A673 (cell line): ENCODE results near the gene WRNIP1. TPM values are rescaled to one million over a fixed set of nuclear protein-coding genes. Genes with fewer than 3 reads are reported as not detected.

Experiments
- BruUV-seq: library from RNA; stranded (reverse); fragments of 400-500 nt; replicated peaks from 2 replicates; lab custom pipeline; 2021; lab: Mats Ljungman, UMichigan
- CTCF ChIA-PET: fragments of 300-600 bp; sonication (Branson Sonifier 250); formaldehyde crosslinking; loops from one replicate; lab custom pipeline; 2022; ENCODE audit warnings: antibody characterized with exemption; lab: Charles Lee
- POLR2A ChIA-PET: fragments of 300-600 bp; sonication (Branson Sonifier 250); formaldehyde crosslinking; loops from one replicate; lab custom pipeline; 2022; ENCODE audit warnings: antibody characterized with exemption; ENCODE audit not compliant: low non-redundant PET; lab: Charles Lee
- DNase-seq: peaks from one replicate; pipeline ENCODE4 v3.0.0-alpha.2; 2015; ENCODE audit warnings: low spot score
- H3K27ac ChIP-seq: fragments of 200-600 bp; sonication (generic); 2 replicates; pipeline ENCODE4 v1.5.1; 2016; ENCODE audit warnings: mixed run types, low read depth, mild to moderate bottlenecking, mixed read lengths, antibody characterized with exemption, low read length; ENCODE audit not compliant: poor library complexity, severe bottlenecking
- H3K27me3 ChIP-seq: fragments of 200-600 bp; sonication (generic); replicated peaks from 2 replicates; pipeline ENCODE4 v1.6.1; 2017; ENCODE audit warnings: mixed run types, low read depth, mild to moderate bottlenecking, mixed read lengths, antibody characterized with exemption, low read length; ENCODE audit not compliant: insufficient read depth, poor library complexity
- H3K36me3 ChIP-seq: fragments of 200-600 bp; sonication (generic); 2 replicates; pipeline ENCODE4 v1.6.1; 2016; ENCODE audit warnings: mixed run types, mild to moderate bottlenecking, mixed read lengths, antibody characterized with exemption, low read length; ENCODE audit not compliant: insufficient read depth, poor library complexity, severe bottlenecking
- H3K4me1 ChIP-seq: fragments of 200-600 bp; sonication (generic); 2 replicates; pipeline ENCODE4 v1.6.1; 2017; ENCODE audit warnings: mixed run types, mild to moderate bottlenecking, mixed read lengths, antibody characterized with exemption, low read length; ENCODE audit not compliant: insufficient read depth, poor library complexity, severe bottlenecking
- H3K4me3 ChIP-seq: fragments of 200-600 bp; sonication (generic); 2 replicates; pipeline ENCODE4 v1.5.1; 2016; ENCODE audit warnings: low read depth, mixed run types, mild to moderate bottlenecking, mixed read lengths, low read length; ENCODE audit not compliant: poor library complexity, severe bottlenecking
- H3K9me3 ChIP-seq: fragments of 200-600 bp; sonication (generic); 2 replicates; pipeline ENCODE4 v1.6.1; 2016; ENCODE audit warnings: mixed run types, low read depth, mild to moderate bottlenecking, mixed read lengths, antibody characterized with exemption, low read length; ENCODE audit not compliant: poor library complexity, severe bottlenecking
- EZH2 ChIP-seq: fragments of 200-600 bp; sonication (generic); IDR thresholded peaks from 2 replicates; pipeline ENCODE4 v1.6.1; 2017; ENCODE audit warnings: borderline replicate concordance, low read depth, mild to moderate bottlenecking, mixed read lengths, antibody characterized with exemption, low read length; ENCODE audit not compliant: poor library complexity, severe bottlenecking
- intact Hi-C: fragments of 100-400 bp; cut with micrococcal nuclease; formaldehyde crosslinking; loops from one replicate; pipeline ENCODE4 v1.10.0; 2022; ENCODE audit not compliant: unreplicated experiment
- total RNA-seq: library from RNA; stranded (reverse); gene quantifications from 2 replicates; pipeline ENCODE4 v1.2.3, GENCODE V29; 2021
- TF ChIP-seq, protein P1 (sequence below): fragments of 300-800, 200-600 bp; sonication (generic); conservative IDR thresholded peaks from 2 replicates; pipeline ENCODE4 v1.5.1; 2017; ENCODE audit warnings: low read depth, mild to moderate bottlenecking, antibody characterized with exemption, low read length, moderate library complexity, mixed read lengths

WRNIP1 gene
- total RNA-seq, 1 experiment from 2014 or later = 49.3 TPM

DNA sequence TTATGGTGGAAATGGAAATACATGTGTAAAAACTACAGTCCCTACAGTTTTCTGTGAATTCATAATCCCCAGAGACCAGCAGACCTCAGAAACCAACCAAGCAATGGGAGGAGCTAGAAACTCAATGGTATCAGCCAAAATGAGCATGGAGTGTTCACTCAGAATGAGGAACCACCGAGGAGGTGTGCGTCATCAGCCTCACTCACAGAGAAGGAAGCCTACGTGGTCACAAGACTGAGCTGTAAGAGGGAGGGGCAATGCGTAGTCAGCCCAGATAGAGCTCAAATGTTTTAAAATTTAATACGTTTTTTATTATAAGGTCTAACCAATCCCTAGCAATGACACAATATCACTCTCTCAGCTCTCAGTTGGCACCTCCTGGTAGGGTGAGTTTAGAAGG, 31.9 kb upstream of the WRNIP1 start:
- Histone ChIP-seq H3K9me3 (no peaks in the 10 kb centered on the region), H3K4me3 (no peak overlapping the region), H3K4me1 (no peaks in the 10 kb centered on the region), H3K27ac (no peak overlapping the region), H3K27me3 (no peaks in the 10 kb centered on the region), H3K36me3 (no peaks in the 10 kb centered on the region)
- POLR2A ChIA-PET = no interaction called here
- DNase-seq = no peak
- BruUV-seq = no TSS peak
- intact Hi-C loops = no loop called here
- no peak for TF ChIP-seq EZH2
- CTCF ChIA-PET = no interaction called here

DNA sequence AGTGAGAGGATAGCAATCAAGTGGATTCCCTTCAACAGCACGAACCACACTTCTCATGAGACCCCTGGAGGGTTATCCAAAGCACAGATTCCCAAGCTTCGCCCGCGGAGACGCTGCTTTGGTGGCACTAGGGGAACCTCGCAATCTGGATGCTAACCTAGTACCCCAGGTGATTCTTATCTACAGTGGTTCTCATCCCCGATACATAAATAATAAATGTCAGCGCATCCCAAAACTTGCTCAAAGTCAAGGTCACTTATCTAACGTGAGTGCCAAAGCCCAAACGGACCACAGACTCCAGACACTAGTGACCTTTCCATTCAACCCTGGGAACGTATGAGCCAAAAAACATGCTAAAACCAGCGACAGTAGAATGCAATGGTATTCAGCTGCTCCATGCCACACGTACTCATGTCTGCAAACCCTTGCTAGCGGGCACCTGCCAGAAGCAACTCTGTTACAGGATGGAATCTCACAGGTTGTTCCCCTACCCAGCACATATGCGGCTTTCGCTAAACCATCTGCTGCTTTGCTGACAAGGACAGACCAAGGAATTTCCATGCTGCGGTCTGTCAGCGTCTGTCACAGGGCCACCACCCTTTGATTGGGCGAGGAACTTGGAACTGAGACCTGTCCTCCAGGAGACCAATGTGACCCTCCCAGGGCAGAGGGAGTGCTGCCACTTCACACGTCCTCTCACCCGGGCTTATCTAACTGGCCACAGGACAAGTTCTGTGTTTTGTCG, 31.3 kb upstream of the WRNIP1 start:
- Histone ChIP-seq H3K4me1 (no peaks in the 10 kb centered on the region), H3K36me3 (no peaks in the 10 kb centered on the region), H3K4me3 (no peak overlapping the region), H3K27me3 (no peaks in the 10 kb centered on the region), H3K27ac (no peak overlapping the region), H3K9me3 (no peaks in the 10 kb centered on the region)
- DNase-seq = no peak
- ChIA-PET POLR2A (no interaction called here), CTCF (no interaction called here)
- BruUV-seq = no TSS peak
- intact Hi-C loops = no loop called here
- no peak for TF ChIP-seq EZH2
- TF ChIP-seq, protein P1, sequence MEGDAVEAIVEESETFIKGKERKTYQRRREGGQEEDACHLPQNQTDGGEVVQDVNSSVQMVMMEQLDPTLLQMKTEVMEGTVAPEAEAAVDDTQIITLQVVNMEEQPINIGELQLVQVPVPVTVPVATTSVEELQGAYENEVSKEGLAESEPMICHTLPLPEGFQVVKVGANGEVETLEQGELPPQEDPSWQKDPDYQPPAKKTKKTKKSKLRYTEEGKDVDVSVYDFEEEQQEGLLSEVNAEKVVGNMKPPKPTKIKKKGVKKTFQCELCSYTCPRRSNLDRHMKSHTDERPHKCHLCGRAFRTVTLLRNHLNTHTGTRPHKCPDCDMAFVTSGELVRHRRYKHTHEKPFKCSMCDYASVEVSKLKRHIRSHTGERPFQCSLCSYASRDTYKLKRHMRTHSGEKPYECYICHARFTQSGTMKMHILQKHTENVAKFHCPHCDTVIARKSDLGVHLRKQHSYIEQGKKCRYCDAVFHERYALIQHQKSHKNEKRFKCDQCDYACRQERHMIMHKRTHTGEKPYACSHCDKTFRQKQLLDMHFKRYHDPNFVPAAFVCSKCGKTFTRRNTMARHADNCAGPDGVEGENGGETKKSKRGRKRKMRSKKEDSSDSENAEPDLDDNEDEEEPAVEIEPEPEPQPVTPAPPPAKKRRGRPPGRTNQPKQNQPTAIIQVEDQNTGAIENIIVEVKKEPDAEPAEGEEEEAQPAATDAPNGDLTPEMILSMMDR = no peak

DNA sequence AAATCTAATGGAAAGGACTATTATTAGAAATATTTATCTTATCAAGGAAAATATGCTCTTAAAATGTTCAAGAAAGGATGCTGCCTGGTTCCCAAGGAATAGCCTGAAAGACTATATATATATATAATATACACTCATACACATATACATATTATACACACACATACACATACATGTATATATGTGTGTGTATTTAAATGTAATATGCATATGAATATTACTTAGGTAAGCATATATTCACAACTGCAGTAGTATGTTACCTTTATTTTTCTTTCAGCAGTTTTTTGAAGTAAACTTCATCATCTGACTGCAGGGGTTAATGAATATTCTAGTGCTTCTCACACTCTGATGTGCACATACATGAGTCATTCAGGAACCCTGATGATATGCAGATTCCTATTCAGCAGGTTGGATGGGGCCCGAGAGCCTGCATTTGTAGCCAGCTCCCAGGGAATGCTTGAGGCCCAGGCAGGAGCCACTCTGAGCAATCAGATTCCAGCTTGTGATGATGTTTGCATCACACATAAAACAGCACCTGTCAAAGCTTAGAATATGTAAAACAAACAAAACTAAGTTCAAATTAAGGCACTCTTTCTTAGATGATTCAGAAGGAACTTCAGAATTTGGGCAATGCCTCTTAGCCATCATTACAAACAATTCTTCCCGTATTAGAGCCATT, 30.6 kb upstream of the WRNIP1 start:
- no peaks in the 10 kb centered on the region for H3K9me3 ChIP-seq
- H3K27ac ChIP-seq = no peak overlapping the region
- ChIA-PET CTCF (no interaction called here), POLR2A (no interaction called here)
- BruUV-seq = no TSS peak
- H3K36me3 ChIP-seq = no peaks in the 10 kb centered on the region
- H3K27me3 ChIP-seq = no peaks in the 10 kb centered on the region
- intact Hi-C loops = loop anchor here (5.0 kb wide), 2 partner anchors 198 to 253 kb away; no protein-coding TSS in a partner anchor
- DNase-seq = no peak
- no peaks in the 10 kb centered on the region for H3K4me1 ChIP-seq
- no peak overlapping the region for H3K4me3 ChIP-seq
- no peak for TF ChIP-seq EZH2
- TF ChIP-seq, protein P1 = no peak
